Peyer's patch (tissue), 4 donors: ENCODE data around the gene PHPT1.

Experiments
- CTCF ChIP-seq, 6 experiments: fragments of 450-650 bp in 4 of 6; fragments of 200-600 bp in 2 of 6; sonication (generic) in 1 of 6; IDR thresholded peaks; one replicate each; pipeline ENCODE4 v1.5.1; 2017 to 2019; ENCODE audit warnings: antibody characterized with exemption in 6 of 6, mild to moderate bottlenecking in 3 of 6, moderate library complexity in 1 of 6
- POLR2A ChIP-seq, 2 donors: fragments of 450-650 bp; IDR thresholded peaks; one replicate each; pipeline ENCODE4 v1.5.1; 2017; ENCODE audit warnings: antibody characterized with exemption in 2 of 2, mild to moderate bottlenecking in 2 of 2, moderate library complexity in 2 of 2

- TF ChIP-seq POLR2A (IDR thresholded peaks at IDR 0.05) (no peak), CTCF (IDR thresholded peaks at IDR 0.05) (no peak)
Measured at GRCh38 chr9:136829981-136830885, 19.0 kb upstream of the PHPT1 start.
